Neural cell (in vitro differentiated cells): ENCODE measurements around the gene DENND4A. TPM values are rescaled to one million over a fixed set of nuclear protein-coding genes. Genes with fewer than 3 reads are reported as not detected.

Experiments used
- H2AFZ ChIP-seq: fragments of 200-600, 300-800 bp; sonication (generic), shearing (Covaris generic); 2 replicates; pipeline ENCODE4 v1.6.0; 2014; ENCODE audit warnings: low read depth, mild to moderate bottlenecking, antibody characterized with exemption, low read length, moderate library complexity
- H3F3A ChIP-seq: fragments of 200-600 bp; shearing (Covaris generic); 2 replicates; pipeline ENCODE4 v1.6.1; 2016; ENCODE audit warnings: mild to moderate bottlenecking, moderate library complexity, mixed read lengths, antibody characterized with exemption, low read length; ENCODE audit not compliant: insufficient read depth, poor library complexity, severe bottlenecking
- H3K27ac ChIP-seq: fragments of 200-600, 300-800 bp; sonication (generic), shearing (Covaris generic); 2 replicates; pipeline ENCODE4 v1.5.1; 2014; ENCODE audit warnings: mild to moderate bottlenecking, low read length, moderate library complexity
- H3K27me3 ChIP-seq: fragments of 300-800, 200-600 bp; sonication (generic), shearing (Covaris generic); 2 replicates; pipeline ENCODE4 v1.6.0; 2014; ENCODE audit warnings: mild to moderate bottlenecking, low read depth, low read length, moderate library complexity; ENCODE audit not compliant: insufficient read depth
- H3K36me3 ChIP-seq: fragments of 300-800, 200-600 bp; sonication (generic), shearing (Covaris generic); 2 replicates; pipeline ENCODE4 v1.5.1; 2014; ENCODE audit warnings: mild to moderate bottlenecking, antibody characterized with exemption, low read length, moderate library complexity; ENCODE audit not compliant: insufficient read depth
- H3K4me2 ChIP-seq: fragments of 300-800, 200-600 bp; sonication (generic), shearing (Covaris generic); 2 replicates; pipeline ENCODE4 v1.6.0; 2014; ENCODE audit warnings: mild to moderate bottlenecking, low read length
- H3K4me3 ChIP-seq: fragments of 300-800, 200-600 bp; sonication (generic), shearing (Covaris generic); 2 replicates; pipeline ENCODE4 v1.5.1; 2014; ENCODE audit warnings: mild to moderate bottlenecking, low read length, moderate library complexity
- H3K79me2 ChIP-seq: fragments of 200-600 bp; shearing (Covaris generic); replicated peaks from 2 replicates; pipeline ENCODE4 v1.6.0; 2014; ENCODE audit warnings: mild to moderate bottlenecking, low read length, moderate library complexity; ENCODE audit not compliant: insufficient read depth
- H3K9ac ChIP-seq: fragments of 300-800, 200-600 bp; sonication (generic), shearing (Covaris generic); 2 replicates; pipeline ENCODE4 v1.6.1; 2016; ENCODE audit warnings: mild to moderate bottlenecking, low read length, mixed read lengths
- H3K9me2 ChIP-seq: fragments of 200-600 bp; shearing (Covaris generic); 2 replicates; pipeline ENCODE4 v1.6.1; 2016; ENCODE audit warnings: mild to moderate bottlenecking, low read length, mixed read lengths; ENCODE audit not compliant: insufficient read depth
- H3K9me3 ChIP-seq: fragments of 200-600, 300-800 bp; sonication (generic), shearing (Covaris generic); 2 replicates; pipeline ENCODE4 v1.6.1; 2016; ENCODE audit warnings: mild to moderate bottlenecking, mixed run types, low read length, moderate library complexity, mixed read lengths
- H4K20me1 ChIP-seq: fragments of 200-600 bp; shearing (Covaris generic); 2 replicates; pipeline ENCODE4 v1.6.1; 2016; ENCODE audit warnings: mild to moderate bottlenecking, mixed run types; ENCODE audit not compliant: insufficient read depth
- CTCF ChIP-seq: fragments of 450-650 bp; IDR thresholded peaks from 2 replicates; pipeline ENCODE4 v1.5.1; 2014; ENCODE audit warnings: antibody characterized with exemption, mild to moderate bottlenecking, moderate library complexity; ENCODE audit not compliant: poor library complexity, severe bottlenecking
- EP300 ChIP-seq: fragments of 450-650 bp; conservative IDR thresholded peaks from 2 replicates; pipeline ENCODE4 v1.6.1; 2014; ENCODE audit warnings: antibody characterized with exemption, mild to moderate bottlenecking, moderate library complexity; ENCODE audit not compliant: poor library complexity, severe bottlenecking
- EZH2 ChIP-seq: fragments of 200-600, 300-800 bp; shearing (Covaris generic), sonication (generic); IDR thresholded peaks from 2 replicates; pipeline ENCODE4 v1.6.1; 2014; ENCODE audit warnings: antibody characterized with exemption, low read length, borderline replicate concordance, mild to moderate bottlenecking; ENCODE audit not compliant: insufficient read depth, poor library complexity, severe bottlenecking
- MXI1 ChIP-seq: fragments of 450-650 bp; conservative IDR thresholded peaks from 2 replicates; pipeline ENCODE4 v1.6.1; 2014; ENCODE audit warnings: antibody characterized with exemption, mild to moderate bottlenecking; ENCODE audit not compliant: poor library complexity, severe bottlenecking
- POLR2AphosphoS5 ChIP-seq: IDR thresholded peaks from 2 replicates; pipeline ENCODE4 v1.6.1; 2012
- RAD21 ChIP-seq: fragments of 450-650 bp; conservative IDR thresholded peaks from 2 replicates; pipeline ENCODE4 v1.6.1; 2014; ENCODE audit warnings: antibody characterized with exemption, mild to moderate bottlenecking, moderate library complexity
- SMC3 ChIP-seq: fragments of 450-650 bp; conservative IDR thresholded peaks from 2 replicates; pipeline ENCODE4 v1.6.1; 2014; ENCODE audit warnings: antibody characterized with exemption, mild to moderate bottlenecking, moderate library complexity; ENCODE audit not compliant: poor library complexity
- TAF1 ChIP-seq: IDR thresholded peaks from 2 replicates; pipeline ENCODE4 v1.6.1; 2012; ENCODE audit warnings: low read depth
- polyA plus RNA-seq: library from polyadenylated mRNA; depleted of rRNA; stranded (reverse); fragments of >200 nt; gene quantifications from 2 replicates; pipeline ENCODE4 v1.2.3, GENCODE V29; 2014
- TF ChIP-seq, protein P1 (sequence below): IDR thresholded peaks from 2 replicates; pipeline ENCODE4 v1.6.1; 2012; ENCODE audit warnings: borderline replicate concordance

DENND4A gene
- polyA plus RNA-seq, 1 donor from 2014 or later, result 7.5 TPM

- H3K9me3 ChIP-seq, result no peaks in the 10 kb centered on the region
- H3K4me2 ChIP-seq, result no peak overlapping the region
- no peaks in the 10 kb centered on the region for H3F3A ChIP-seq
- no peak overlapping the region for H3K27ac ChIP-seq
- H3K4me3 ChIP-seq, result no peak overlapping the region
- H4K20me1 ChIP-seq, result no peaks in the 10 kb centered on the region
- no peak overlapping the region for H3K9ac ChIP-seq
- no peaks in the 10 kb centered on the region for H3K9me2 ChIP-seq
- TF ChIP-seq TAF1, result no peak
- TF ChIP-seq, protein P1, sequence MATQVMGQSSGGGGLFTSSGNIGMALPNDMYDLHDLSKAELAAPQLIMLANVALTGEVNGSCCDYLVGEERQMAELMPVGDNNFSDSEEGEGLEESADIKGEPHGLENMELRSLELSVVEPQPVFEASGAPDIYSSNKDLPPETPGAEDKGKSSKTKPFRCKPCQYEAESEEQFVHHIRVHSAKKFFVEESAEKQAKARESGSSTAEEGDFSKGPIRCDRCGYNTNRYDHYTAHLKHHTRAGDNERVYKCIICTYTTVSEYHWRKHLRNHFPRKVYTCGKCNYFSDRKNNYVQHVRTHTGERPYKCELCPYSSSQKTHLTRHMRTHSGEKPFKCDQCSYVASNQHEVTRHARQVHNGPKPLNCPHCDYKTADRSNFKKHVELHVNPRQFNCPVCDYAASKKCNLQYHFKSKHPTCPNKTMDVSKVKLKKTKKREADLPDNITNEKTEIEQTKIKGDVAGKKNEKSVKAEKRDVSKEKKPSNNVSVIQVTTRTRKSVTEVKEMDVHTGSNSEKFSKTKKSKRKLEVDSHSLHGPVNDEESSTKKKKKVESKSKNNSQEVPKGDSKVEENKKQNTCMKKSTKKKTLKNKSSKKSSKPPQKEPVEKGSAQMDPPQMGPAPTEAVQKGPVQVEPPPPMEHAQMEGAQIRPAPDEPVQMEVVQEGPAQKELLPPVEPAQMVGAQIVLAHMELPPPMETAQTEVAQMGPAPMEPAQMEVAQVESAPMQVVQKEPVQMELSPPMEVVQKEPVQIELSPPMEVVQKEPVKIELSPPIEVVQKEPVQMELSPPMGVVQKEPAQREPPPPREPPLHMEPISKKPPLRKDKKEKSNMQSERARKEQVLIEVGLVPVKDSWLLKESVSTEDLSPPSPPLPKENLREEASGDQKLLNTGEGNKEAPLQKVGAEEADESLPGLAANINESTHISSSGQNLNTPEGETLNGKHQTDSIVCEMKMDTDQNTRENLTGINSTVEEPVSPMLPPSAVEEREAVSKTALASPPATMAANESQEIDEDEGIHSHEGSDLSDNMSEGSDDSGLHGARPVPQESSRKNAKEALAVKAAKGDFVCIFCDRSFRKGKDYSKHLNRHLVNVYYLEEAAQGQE, result no peak
- no peak for TF ChIP-seq POLR2AphosphoS5
- no peak for TF ChIP-seq SMC3
- no peak for TF ChIP-seq EP300
- no peak for TF ChIP-seq RAD21
- TF ChIP-seq CTCF, result no peak
- TF ChIP-seq MXI1, result no peak
- no peak for TF ChIP-seq EZH2
- no peak overlapping the region for H2AFZ ChIP-seq
- H3K79me2 ChIP-seq, result no peaks in the 10 kb centered on the region
- H3K27me3 ChIP-seq, result no peaks in the 10 kb centered on the region
- H3K36me3 ChIP-seq, result no peaks in the 10 kb centered on the region
These were observed 138.8 kb downstream of the DENND4A start for GRCh38 chr15:65653341-65653740.

DNA sequence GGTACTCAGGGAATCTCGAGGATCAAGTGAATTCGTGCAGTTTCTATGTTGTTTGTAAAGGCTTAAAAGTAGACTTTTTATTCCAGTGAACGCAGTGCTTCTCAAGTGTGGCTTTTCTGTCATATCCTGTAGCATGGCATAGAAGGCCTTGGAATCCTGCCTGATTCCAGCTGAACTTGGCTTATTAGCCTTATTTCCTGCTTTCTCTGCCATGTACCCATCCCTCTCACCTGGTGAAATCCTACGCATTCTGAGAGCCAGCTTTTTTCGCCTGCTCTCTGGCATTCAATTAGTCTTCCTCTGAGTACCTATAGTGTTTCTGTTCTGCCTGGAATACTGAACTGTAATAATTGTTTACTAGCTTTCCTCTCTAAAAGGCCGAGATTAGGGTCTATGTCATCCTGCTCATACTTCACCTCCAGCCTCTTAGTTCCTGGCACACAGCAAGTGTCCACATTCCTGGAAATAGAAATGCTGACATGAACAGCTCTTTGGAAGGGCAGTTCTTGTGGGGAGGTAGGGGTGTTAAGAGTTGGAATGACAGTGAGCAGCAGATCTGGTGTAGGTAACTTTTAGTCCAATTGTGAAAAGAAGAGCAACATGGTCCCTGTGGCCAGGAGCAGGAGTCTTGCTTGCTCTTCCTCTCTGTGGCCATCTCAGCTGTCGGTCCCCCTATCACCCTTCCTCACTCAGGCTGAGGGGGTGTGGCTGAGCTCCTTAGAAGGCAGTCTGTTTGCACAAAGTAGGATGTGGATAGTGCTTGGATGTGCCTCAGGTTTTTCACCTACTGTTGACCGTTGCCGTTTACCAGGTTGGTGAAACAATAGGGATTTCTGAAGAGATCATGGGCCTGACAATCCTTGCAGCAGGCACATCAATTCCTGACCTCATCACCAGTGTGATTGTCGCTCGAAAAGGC is 140.0 kb downstream of the DENND4A start:
- Histone ChIP-seq H3K79me2 (no peaks in the 10 kb centered on the region), H3K9ac (no peak overlapping the region)

More for the DNA sequence above, 140.0 kb downstream of the DENND4A start:
- no peak overlapping the region for H2AFZ ChIP-seq
- TF ChIP-seq EP300 (no peak), RAD21 (no peak), SMC3 (no peak), EZH2 (no peak), TAF1 (no peak), CTCF (no peak), POLR2AphosphoS5 (no peak), MXI1 (no peak)
- TF ChIP-seq, protein P1, result no peak
- H3K27me3 ChIP-seq, result no peaks in the 10 kb centered on the region
- no peak overlapping the region for H3K4me2 ChIP-seq
- H3K27ac ChIP-seq, result no peak overlapping the region
- no peaks in the 10 kb centered on the region for H3K36me3 ChIP-seq
- H3K9me2 ChIP-seq, result no peaks in the 10 kb centered on the region
- H4K20me1 ChIP-seq, result no peaks in the 10 kb centered on the region
- no peaks in the 10 kb centered on the region for H3K9me3 ChIP-seq
- H3F3A ChIP-seq, result no peaks in the 10 kb centered on the region
- H3K4me3 ChIP-seq, result no peak overlapping the region
